ENCODE results near the gene IPO9.

The IPO9 gene

GRCh38 chr1:201807958-201808632 lies 20.9 kb upstream of the IPO9 start:
- DNase-seq (ENCODE audit: extremely low read depth, low read depth): no peak
- H3K4me3 ChIP-seq (replicated peaks; ENCODE audit: low read depth, low read length): no peak overlapping the region
- TF ChIP-seq CTCF (IDR thresholded peaks at IDR 0.05; ENCODE audit: low read depth, low read length, missing control alignments): no peak

GRCh38 chr1:201808633-201808990 lies 20.3 kb upstream of the IPO9 start:
- TF ChIP-seq CTCF (IDR thresholded peaks at IDR 0.05; ENCODE audit: low read depth, low read length, missing control alignments): no peak
- no peak overlapping the region for H3K4me3 ChIP-seq (replicated peaks; ENCODE audit: low read depth, low read length)
- DNase-seq (ENCODE audit: extremely low read depth, low read depth): no peak

GRCh38 chr1:201809876-201810275 lies 19.1 kb upstream of the IPO9 start:
- no peak for DNase-seq (ENCODE audit: extremely low read depth, low read depth)
- no peak overlapping the region for H3K4me3 ChIP-seq (replicated peaks; ENCODE audit: low read depth, low read length)
- no peak for TF ChIP-seq CTCF (IDR thresholded peaks at IDR 0.05; ENCODE audit: low read depth, low read length, missing control alignments)

- DNase-seq (ENCODE audit: extremely low read depth, low read depth): no peak
- TF ChIP-seq CTCF (IDR thresholded peaks at IDR 0.05; ENCODE audit: low read depth, low read length, missing control alignments): no peak
- no peak overlapping the region for H3K4me3 ChIP-seq (replicated peaks; ENCODE audit: low read depth, low read length)
Observed at GRCh38 chr1:201810466-201811216, 18.3 kb upstream of the IPO9 start.

- DNase-seq (ENCODE audit: extremely low read depth, low read depth): no peak
- no peak for TF ChIP-seq CTCF (IDR thresholded peaks at IDR 0.05; ENCODE audit: low read depth, low read length, missing control alignments)
- no peak overlapping the region for H3K4me3 ChIP-seq (replicated peaks; ENCODE audit: low read depth, low read length)
Observed at GRCh38 chr1:201813226-201813625, 15.7 kb upstream of the IPO9 start.

- TF ChIP-seq CTCF (IDR thresholded peaks at IDR 0.05; ENCODE audit: low read depth, low read length, missing control alignments): no peak
- H3K4me3 ChIP-seq (replicated peaks; ENCODE audit: low read depth, low read length): no peak overlapping the region
- no peak for DNase-seq (ENCODE audit: extremely low read depth, low read depth)
Observed at GRCh38 chr1:201816309-201816854, 12.6 kb upstream of the IPO9 start.
